ENCODE measurements around the gene MUC5AC.
"Not testable (repeated sequence)": the region's sequence is repeated elsewhere in the genome, so short reads cannot be mapped to it uniquely, and the experiment has no call there.

MUC5AC gene

DNA sequence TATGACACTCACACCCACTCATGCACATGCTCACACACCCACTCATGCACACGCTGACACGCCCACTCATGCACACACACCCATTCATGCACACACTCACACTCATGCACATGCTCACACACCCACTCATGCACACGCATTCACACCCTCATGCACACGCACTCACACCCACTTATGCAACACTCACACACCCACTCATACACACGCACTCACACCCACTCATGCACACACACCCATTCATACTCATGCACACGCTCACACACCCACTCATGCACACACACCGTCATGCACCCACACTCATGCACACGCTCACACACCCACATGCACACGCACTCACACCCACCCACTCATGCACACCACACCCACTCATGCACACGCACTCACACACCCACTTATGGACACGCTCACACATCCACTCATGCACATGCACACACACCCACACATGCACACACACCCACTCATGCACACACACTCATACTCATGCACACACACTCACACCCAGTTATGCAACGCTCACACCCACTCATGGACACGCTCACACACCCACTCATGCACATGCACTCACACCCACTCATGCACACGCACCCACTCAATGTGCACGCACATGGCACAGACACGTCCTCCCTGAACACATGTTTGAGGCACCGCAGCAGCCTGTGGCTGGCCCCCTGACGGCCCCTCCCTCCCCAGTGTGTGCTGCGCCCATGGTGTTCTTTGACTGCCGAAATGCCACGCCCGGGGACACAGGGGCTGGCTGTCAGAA lies 17.9 kb downstream of the MUC5AC start:
- DNase-seq (ENCODE audit: low read depth in 3 of 3, low spot score in 1 of 3): no peak

DNA sequence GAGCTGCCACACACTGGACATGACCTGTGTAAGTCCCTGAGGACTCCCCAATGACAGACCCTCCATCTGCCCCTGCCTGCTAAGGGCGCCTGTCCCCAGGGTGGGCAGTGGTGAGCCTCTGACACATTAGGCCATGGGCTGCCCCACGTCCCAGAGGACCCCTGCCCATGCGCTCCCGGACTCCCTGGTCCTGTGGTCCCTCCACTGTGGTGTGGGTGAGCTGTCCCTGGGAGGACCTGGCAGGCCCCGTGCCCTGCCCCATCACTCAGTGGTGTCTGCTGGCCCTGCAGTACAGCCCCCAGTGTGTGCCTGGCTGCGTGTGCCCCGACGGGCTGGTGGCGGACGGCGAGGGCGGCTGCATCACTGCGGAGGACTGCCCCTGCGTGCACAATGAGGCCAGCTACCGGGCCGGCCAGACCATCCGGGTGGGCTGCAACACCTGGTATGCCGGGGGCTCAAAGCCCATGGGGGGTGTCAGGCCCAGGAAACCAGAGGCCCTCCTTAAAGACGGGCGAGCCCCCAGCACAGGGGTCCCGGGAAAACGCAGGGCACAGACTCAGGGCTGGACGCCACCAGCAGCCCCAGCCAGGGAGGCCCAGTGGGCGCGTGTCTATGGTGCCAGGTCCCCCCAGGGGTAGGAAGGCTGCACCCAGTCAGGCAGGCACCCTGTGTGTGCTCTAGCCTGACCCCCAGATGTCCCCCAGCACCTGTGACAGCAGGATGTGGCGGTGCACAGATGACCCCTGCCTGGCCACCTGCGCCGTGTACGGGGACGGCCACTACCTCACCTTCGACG lies 18.7 kb downstream of the MUC5AC start:
- no peak for DNase-seq (ENCODE audit: low read depth in 3 of 3, low spot score in 1 of 3)

DNA sequence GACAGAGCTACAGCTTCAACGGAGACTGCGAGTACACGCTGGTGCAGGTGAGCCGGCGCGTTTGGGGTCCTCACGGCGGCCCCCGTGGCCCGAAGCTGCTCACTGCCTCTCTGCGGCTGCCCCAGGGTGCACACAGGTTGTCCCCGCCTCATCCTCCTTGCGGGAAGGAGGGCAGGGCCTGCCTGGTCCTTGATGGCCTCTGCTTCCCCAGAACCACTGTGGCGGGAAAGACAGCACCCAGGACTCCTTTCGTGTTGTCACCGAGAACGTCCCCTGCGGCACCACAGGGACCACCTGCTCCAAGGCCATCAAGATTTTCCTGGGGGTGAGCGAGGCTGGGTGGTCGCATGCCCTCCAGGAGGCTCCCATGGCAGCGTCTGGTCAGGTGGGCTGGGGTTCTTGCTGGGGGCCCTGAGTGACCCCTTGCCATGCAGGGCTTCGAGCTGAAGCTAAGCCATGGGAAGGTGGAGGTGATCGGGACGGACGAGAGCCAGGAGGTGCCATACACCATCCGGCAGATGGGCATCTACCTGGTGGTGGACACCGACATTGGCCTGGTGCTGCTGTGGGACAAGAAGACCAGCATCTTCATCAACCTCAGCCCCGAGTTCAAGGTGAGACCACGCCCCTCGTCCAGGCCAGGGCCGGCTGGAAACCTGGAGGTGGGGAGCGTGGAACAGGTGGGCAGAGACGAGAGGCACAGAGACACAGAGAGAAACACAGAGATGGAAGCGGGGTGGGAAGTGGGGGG lies 19.4 kb downstream of the MUC5AC start:
- no peak for DNase-seq (ENCODE audit: low read depth in 3 of 3, low spot score in 1 of 3)

DNA sequence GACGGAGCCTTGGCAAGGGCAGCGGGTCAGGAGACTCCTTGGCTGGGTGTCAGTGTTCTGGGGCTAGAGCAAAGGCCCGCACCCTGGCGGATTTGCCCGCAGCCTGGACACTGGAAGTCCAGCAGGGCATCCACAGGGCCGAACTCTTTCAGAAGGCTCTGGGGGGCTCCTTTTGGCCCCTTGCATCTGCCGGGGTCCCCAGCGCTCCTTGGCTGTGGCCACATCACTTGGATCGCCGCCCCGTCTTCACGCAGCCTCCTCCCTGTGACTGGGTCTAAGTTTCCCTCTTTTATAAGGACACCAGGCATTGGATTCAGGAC lies 20.0 kb downstream of the MUC5AC start:
- DNase-seq (ENCODE audit: low read depth in 3 of 3, low spot score in 1 of 3): no peak

DNA sequence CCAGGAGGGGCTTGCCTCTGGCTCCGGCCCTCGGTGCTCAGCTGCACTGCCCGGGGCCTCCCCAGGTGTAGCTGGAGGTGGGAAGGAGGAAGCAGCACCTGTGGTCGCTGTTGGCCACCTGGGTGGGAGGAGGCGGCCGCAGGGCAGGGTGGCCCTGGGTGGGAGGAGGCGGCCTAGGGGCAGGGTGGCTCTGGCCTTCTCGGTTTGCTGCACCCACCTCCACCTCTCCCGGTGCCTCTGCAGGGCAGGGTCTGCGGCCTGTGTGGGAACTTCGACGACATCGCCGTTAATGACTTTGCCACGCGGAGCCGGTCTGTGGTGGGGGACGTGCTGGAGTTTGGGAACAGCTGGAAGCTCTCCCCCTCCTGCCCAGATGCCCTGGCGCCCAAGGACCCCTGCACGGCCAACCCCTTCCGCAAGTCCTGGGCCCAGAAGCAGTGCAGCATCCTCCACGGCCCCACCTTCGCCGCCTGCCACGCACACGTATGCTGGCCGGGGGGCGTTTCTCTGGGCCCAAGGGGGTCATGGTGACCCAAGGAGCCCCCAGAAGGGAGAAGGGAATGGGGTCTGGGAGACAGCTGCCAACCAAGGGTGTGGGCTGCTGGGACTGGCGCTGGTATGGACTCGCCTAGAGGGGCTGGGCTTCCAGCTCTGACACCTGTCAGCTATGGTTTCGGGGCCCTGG lies 20.6 kb downstream of the MUC5AC start:
- no peak for DNase-seq (ENCODE audit: low read depth in 3 of 3, low spot score in 1 of 3)

DNA sequence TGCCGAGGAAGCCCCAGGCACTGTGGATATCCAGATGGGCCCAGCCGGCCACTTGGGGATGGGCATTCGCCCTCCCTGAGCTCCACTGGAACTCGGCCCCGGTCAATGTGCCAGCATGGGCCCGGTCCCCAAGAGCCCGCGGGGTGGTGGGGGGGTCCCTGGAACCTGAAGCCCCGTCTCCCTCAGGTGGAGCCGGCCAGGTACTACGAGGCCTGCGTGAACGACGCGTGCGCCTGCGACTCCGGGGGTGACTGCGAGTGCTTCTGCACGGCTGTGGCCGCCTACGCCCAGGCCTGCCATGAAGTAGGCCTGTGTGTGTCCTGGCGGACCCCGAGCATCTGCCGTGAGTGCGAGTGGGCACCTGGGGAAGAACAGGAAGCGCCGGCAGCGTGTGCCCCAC lies 21.2 kb downstream of the MUC5AC start:
- no peak for DNase-seq (ENCODE audit: low read depth in 3 of 3, low spot score in 1 of 3)

DNA sequence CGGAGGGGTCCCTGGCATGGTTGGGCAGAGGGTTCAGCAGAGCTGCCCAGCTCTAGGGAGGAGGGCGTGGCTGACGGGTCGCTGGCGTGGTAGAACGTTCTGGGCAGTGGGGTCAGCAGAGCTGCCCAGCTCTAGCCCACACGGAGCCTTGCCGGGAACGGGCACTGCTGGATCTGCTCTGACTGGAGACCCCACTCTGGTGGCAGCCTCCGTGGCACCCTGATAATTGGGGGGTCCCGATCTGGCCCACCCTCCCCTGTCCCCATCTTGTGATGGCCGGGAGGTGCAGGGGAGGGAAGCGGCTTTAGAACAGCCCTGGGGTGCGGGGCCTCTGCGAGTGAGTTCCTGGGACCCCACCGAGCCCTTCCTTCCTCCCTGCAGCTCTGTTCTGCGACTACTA lies 21.9 kb downstream of the MUC5AC start:
- DNase-seq (ENCODE audit: low read depth in 3 of 3, low spot score in 1 of 3): no peak

DNA sequence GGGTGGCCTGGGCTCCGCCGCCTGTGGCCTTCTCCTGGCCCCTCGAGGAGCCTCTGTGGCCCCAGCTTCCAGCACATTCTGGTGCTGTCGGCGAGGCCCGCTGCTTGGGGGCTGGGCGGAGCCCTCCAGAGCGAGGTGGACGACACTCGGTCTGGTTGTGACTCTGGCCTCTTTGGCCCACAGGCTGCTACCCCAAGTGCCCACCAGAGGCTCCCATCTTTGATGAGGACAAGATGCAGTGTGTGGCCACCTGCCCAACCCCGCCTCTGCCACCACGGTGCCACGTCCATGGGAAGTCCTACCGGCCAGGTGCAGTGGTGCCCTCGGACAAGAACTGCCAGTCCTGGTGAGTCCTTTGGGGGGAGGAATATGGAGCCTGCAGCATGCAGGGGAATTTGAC lies 22.4 kb downstream of the MUC5AC start:
- no peak for DNase-seq (ENCODE audit: low read depth in 3 of 3, low spot score in 1 of 3)

DNA sequence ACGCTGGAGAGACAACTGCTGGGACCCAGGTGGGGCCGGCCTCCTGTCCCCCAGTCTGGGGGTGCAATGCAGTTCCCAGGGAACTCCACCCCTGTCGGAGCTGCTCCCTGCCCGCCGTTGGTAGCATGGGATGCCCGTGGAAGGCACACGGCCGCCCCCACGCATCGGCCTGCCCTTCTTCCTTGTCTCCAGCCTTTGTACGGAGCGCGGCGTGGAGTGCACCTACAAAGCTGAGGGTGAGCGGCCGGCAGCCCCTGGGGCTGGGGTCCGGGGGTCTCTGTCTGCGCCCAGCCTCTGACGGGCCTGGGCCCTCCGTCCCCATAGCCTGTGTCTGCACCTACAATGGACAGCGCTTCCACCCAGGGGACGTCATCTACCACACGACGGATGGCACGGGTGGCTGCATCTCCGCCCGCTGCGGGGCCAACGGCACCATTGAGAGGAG lies 23.2 kb downstream of the MUC5AC start:
- no peak for DNase-seq (ENCODE audit: low read depth in 3 of 3, low spot score in 1 of 3)

DNA sequence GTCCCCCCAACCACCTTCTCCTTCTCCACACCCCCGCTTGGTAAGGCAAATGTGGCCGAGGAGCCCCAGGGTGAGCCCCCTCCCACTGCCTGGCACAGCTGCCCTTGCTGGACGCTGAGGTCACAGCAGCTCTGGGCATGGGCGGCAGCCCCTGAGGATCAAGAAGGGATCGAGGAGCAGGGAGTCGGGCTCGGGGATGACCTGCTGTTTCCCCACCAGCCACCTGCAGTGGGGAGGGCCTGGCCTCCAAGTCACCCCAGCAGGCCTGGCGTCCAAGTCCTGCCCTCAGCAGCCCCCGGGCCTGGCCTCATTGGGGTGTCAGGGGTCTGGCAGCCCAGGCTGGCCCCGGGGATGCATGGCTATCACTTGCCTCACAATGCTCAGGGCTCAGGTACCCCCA lies 23.7 kb downstream of the MUC5AC start:
- DNase-seq (ENCODE audit: low read depth in 3 of 3, low spot score in 1 of 3): no peak

DNA sequence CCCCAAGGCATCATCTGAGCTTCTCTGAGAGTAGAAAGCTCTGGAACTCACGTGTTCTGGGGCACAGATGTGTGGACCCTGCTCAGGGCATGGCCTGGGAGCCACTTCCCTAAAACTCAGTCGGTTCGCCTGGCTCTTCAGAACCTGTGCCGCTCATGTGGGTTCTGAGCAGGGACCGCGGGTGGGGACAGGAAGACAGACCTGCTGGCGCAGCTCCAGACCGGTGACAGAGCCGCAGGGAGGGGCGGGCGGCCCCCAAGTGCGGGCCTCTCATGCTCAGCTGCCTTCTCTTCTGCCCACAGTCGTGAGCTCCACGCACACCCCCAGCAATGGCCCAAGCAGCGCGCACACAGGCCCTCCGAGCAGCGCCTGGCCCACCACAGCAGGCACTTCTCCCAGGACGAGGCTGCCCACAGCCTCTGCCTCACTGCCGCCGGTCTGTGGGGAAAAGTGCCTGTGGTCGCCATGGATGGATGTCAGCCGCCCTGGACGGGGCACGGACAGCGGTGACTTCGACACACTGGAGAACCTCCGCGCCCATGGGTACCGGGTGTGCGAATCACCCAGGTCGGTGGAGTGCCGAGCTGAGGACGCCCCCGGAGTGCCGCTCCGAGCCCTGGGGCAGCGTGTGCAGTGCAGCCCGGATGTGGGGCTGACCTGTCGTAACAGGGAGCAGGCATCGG lies 24.2 kb downstream of the MUC5AC start:
- DNase-seq (ENCODE audit: low read depth in 3 of 3, low spot score in 1 of 3): no peak

DNA sequence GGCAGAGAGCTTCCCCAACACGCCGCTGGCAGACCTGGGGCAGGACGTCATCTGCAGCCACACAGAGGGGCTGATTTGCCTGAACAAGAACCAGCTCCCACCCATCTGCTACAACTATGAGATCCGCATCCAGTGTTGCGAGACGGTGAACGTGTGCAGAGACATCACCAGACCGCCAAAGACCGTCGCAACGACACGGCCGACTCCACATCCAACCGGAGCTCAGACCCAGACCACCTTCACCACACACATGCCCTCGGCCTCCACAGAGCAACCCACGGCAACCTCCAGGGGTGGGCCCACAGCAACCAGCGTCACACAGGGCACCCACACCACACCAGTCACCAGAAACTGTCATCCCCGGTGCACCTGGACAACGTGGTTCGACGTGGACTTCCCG lies 26.4 kb downstream of the MUC5AC start:
- DNase-seq (ENCODE audit: low read depth in 3 of 3, low spot score in 1 of 3): not testable (repeated sequence)

DNA sequence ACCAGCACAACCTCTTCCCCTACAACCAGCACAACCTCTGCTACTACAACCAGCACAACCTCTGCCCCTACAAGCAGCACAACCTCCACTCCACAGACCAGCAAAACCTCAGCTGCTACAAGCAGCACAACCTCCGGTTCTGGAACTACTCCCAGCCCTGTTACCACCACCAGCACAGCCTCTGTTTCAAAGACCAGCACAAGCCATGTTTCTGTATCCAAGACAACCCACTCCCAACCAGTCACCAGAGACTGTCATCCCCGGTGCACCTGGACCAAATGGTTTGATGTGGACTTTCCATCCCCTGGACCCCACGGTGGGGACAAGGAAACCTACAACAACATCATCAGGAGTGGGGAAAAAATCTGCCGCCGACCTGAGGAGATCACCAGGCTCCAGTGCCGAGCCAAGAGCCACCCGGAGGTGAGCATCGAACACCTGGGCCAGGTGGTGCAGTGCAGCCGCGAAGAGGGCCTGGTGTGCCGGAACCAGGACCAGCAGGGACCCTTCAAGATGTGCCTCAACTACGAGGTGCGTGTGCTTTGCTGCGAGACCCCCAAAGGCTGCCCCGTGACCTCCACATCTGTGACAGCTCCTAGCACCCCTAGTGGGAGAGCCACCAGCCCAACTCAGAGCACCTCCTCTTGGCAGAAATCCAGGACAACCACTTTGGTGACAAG lies 30.8 kb downstream of the MUC5AC start:
- DNase-seq (ENCODE audit: low read depth in 3 of 3, low spot score in 1 of 3): not testable (repeated sequence)

DNA sequence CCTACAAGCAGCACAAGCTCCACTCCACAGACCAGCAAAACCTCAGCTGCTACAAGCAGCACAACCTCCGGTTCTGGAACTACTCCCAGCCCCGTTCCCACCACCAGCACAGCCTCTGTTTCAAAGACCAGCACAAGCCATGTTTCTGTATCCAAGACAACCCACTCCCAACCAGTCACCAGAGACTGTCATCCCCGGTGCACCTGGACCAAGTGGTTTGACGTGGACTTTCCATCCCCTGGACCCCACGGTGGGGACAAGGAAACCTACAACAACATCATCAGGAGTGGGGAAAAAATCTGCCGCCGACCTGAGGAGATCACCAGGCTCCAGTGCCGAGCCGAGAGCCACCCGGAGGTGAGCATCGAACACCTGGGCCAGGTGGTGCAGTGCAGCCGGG lies 32.1 kb downstream of the MUC5AC start:
- not testable (repeated sequence) for DNase-seq (ENCODE audit: low read depth in 3 of 3, low spot score in 1 of 3)

DNA sequence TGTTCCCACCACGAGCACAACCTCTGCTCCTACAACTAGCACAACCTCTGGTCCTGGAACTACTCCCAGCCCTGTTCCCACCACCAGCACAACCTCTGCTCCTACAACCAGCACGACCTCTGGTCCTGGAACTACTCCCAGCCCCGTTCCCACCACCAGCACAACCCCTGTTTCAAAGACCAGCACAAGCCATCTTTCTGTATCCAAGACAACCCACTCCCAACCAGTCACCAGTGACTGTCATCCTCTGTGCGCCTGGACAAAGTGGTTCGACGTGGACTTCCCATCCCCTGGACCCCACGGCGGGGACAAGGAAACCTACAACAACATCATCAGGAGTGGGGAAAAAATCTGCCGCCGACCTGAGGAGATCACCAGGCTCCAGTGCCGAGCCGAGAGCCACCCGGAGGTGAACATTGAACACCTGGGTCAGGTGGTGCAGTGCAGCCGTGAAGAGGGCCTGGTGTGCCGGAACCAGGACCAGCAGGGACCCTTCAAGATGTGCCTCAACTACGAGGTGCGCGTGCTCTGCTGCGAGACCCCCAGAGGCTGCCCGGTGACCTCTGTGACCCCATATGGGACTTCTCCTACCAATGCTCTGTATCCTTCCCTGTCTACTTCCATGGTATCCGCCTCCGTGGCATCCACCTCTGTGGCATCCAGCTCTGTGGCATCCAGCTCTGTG lies 34.2 kb downstream of the MUC5AC start:
- DNase-seq (ENCODE audit: low read depth in 3 of 3, low spot score in 1 of 3): not testable (repeated sequence)

DNA sequence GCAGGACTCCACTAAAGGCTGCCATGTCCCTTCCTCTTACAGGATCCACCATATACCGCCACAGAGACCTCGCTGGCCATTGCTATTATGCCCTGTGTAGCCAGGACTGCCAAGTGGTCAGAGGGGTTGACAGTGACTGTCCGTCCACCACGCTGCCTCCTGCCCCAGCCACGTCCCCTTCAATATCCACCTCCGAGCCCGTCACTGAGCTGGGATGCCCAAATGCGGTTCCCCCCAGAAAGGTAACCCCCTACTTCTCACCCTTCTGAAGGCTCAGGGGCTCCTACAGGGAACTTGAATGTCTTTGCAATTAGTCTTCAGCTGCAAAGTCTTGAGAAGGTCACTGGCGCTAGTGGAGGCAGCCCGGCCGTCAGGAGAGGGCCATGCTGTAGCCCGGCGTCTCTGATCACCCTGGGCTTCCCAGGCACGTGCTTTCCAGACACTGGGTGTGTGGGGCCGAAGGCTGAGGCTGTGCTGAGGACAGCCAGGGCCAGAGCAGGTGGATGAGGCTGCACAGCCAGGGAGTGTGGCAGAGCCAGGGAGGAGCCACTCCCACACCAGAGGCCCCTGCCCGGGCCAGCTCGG lies 35.1 kb downstream of the MUC5AC start:
- DNase-seq (ENCODE audit: low read depth in 3 of 3, low spot score in 1 of 3): no peak

DNA sequence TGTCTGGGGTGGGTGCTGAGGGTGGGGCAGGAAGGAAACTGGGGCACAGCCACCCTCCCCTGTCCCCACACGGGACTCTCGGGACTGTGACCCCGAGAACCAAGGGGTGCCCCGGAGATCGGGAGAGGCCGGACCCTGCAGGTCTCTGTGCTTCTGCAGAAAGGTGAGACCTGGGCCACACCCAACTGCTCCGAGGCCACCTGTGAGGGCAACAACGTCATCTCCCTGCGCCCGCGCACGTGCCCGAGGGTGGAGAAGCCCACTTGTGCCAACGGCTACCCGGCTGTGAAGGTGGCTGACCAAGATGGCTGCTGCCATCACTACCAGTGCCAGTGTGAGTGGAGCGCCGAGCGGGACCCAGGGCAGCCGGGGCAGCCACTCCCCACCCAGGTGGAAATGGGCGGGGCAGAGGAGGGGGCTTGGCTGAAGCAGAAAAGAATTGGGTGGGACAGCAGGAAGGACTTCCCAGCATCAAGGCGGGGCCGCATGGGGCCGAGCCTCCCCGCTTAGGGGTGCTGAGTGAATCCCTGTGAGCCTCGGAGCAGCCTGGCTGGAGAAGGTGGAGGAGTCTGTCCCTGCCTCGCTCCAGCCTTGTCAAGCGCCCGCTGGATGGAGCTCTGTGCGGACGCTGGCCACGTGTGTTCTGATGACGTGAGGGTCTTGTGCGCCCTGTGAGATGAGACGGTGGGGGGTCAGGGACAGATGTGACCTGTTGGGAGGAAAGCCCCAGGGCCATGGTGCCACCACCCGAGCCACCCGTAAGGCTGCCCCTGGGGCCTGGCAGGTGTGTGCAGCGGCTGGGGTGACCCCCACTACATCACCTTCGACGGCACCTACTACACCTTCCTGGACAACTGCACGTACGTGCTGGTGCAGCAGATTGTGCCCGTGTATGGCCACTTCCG lies 35.8 kb downstream of the MUC5AC start:
- no peak for DNase-seq (ENCODE audit: low read depth in 3 of 3, low spot score in 1 of 3)

DNA sequence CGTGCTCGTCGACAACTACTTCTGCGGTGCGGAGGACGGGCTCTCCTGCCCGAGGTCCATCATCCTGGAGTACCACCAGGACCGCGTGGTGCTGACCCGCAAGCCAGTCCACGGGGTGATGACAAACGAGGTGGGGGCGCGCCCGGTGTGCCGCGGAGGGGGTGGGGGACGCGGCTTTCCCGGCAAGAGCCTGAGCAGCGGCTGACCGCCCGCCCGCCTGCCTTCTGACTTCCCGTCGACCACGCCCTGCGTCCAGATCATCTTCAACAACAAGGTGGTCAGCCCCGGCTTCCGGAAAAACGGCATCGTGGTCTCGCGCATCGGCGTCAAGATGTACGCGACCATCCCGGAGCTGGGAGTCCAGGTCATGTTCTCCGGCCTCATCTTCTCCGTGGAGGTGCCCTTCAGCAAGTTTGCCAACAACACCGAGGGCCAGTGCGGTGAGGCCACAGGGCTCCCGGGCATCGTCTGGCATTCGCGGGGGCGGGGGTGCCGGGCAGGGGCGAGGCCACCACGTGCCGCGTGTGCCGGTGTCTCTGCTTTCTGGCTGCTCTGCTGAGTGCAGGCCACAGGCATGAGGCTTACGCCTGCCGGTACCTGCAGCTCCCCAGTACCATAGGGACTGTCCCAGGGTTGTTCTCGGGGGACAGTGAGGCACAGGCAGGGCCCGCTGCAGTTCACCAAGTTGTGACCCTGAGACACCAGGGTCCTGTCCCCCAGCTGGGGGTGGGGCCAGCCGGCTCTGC lies 36.7 kb downstream of the MUC5AC start:
- DNase-seq (ENCODE audit: low read depth in 3 of 3, low spot score in 1 of 3): no peak

Data from stimulated activated CD4-positive, alpha-beta T cell treated with anti-CD3 and anti-CD28 coated beads, TNF-alpha, amount 100 ng/mL, for 1 hour (primary cell).